IMR-90 (cell line): ENCODE data around the gene C5AR2. TPM values are rescaled to one million over a fixed set of nuclear protein-coding genes. Genes with fewer than 3 reads are reported as not detected.

Experiments
- ATAC-seq: fragments of 200-7000 bp; cut with Tn5 transposase; 2 replicates; pipeline ENCODE4 v1.9.1; 2020; ENCODE audit warnings: low read depth, mild to moderate bottlenecking, moderate library complexity
- BruUV-seq: library from RNA; stranded (reverse); fragments of 400-500 nt; replicated peaks from 2 replicates; lab custom pipeline; 2021; lab: Mats Ljungman, UMichigan
- CTCF ChIA-PET: fragments of 300-600 bp; formaldehyde crosslinking; extraction: SDS; loops from one replicate; lab custom pipeline; 2021; ENCODE audit warnings: antibody characterized with exemption; lab: Yijun Ruan, JAX
- POLR2A ChIA-PET: fragments of 300-600 bp; sonication (Branson Sonifier 250); formaldehyde crosslinking; loops from one replicate; lab custom pipeline; 2022; ENCODE audit warnings: antibody characterized with exemption; ENCODE audit not compliant: unreplicated experiment; lab: Charles Lee
- DNase-seq: peaks from one replicate; pipeline ENCODE4 v3.0.0; 2013
- H2AFZ ChIP-seq: replicated peaks from 2 replicates; pipeline ENCODE3; 2013; ENCODE audit warnings: low read length, mild to moderate bottlenecking; ENCODE audit not compliant: poor library complexity
- H2AK5ac ChIP-seq: 2 replicates; pipeline ENCODE4 v1.6.1; 2013; ENCODE audit warnings: low read depth, low read length, inconsistent platforms
- H2AK9ac ChIP-seq: replicated peaks from 2 replicates; pipeline ENCODE3; 2013; ENCODE audit warnings: mild to moderate bottlenecking, low read depth, low read length, moderate library complexity; ENCODE audit not compliant: poor library complexity
- H2BK120ac ChIP-seq: 2 replicates; pipeline ENCODE4 v1.6.1; 2013; ENCODE audit warnings: low read depth, low read length, inconsistent platforms
- H2BK15ac ChIP-seq: 3 replicates; pipeline ENCODE4 v1.6.1; 2013; ENCODE audit warnings: low read depth, low read length, inconsistent platforms
- H2BK20ac ChIP-seq: 2 replicates; pipeline ENCODE4 v1.6.1; 2013; ENCODE audit warnings: low read depth, mild to moderate bottlenecking, inconsistent platforms, low read length, moderate library complexity
- H2BK5ac ChIP-seq: 2 replicates; pipeline ENCODE4 v1.6.1; 2013; ENCODE audit warnings: mild to moderate bottlenecking, low read depth, low read length, inconsistent platforms; ENCODE audit not compliant: poor library complexity, severe bottlenecking
- H3K14ac ChIP-seq: replicated peaks from 2 replicates; pipeline ENCODE4 v1.6.1; 2013; ENCODE audit warnings: low read depth, low read length, inconsistent platforms
- H3K18ac ChIP-seq: 2 replicates; pipeline ENCODE4 v1.6.1; 2013; ENCODE audit warnings: low read depth, low read length, control low read depth
- H3K23ac ChIP-seq: 2 replicates; pipeline ENCODE4 v1.6.1; 2013; ENCODE audit warnings: low read depth, low read length, inconsistent platforms
- H3K27ac ChIP-seq: 2 replicates; pipeline ENCODE4 v1.5.1; 2013; ENCODE audit warnings: mild to moderate bottlenecking, control low read depth, low read length; ENCODE audit not compliant: insufficient read depth
- H3K27me3 ChIP-seq: 2 replicates; pipeline ENCODE4 v1.6.1; 2013; ENCODE audit warnings: low read length; ENCODE audit not compliant: control insufficient read depth, insufficient read depth
- H3K36me3 ChIP-seq: 2 replicates; pipeline ENCODE4 v1.6.1; 2013; ENCODE audit warnings: low read length, mixed read lengths; ENCODE audit not compliant: control insufficient read depth, insufficient read depth
- H3K4ac ChIP-seq: 2 replicates; pipeline ENCODE4 v1.6.1; 2013; ENCODE audit warnings: low read depth, low read length, inconsistent platforms
- H3K4me1 ChIP-seq: 2 replicates; pipeline ENCODE4 v1.6.1; 2013; ENCODE audit warnings: low read length, mixed read lengths; ENCODE audit not compliant: control insufficient read depth, insufficient read depth
- H3K4me2 ChIP-seq: 2 replicates; pipeline ENCODE4 v1.6.1; 2013; ENCODE audit warnings: low read depth, mild to moderate bottlenecking, control low read depth, low read length, moderate library complexity
- H3K4me3 ChIP-seq: 2 replicates; pipeline ENCODE4 v1.5.1; 2013; ENCODE audit warnings: low read depth, mild to moderate bottlenecking, control low read depth, low read length, moderate library complexity; ENCODE audit not compliant: insufficient read depth
- H3K56ac ChIP-seq: 2 replicates; pipeline ENCODE4 v1.6.1; 2013; ENCODE audit warnings: low read length, inconsistent platforms; ENCODE audit not compliant: insufficient read depth; ENCODE audit errors: extremely low read depth
- H3K79me1 ChIP-seq, 2 experiments: 2 replicates each; pipeline ENCODE4 v1.6.1; 2013; ENCODE audit warnings: low read length in 2 of 2, inconsistent platforms in 1 of 2, low read depth in 1 of 2
- H3K9ac ChIP-seq: 2 replicates; pipeline ENCODE4 v1.6.1; 2013; ENCODE audit warnings: low read depth, low read length, control low read depth
- H3K9me1 ChIP-seq: 2 replicates; pipeline ENCODE4 v1.6.1; 2013; ENCODE audit warnings: low read length, inconsistent platforms; ENCODE audit not compliant: insufficient read depth
- H3K9me3 ChIP-seq: 2 replicates; pipeline ENCODE4 v1.6.1; 2013; ENCODE audit warnings: low read length; ENCODE audit not compliant: control insufficient read depth, insufficient read depth
- H4K20me1 ChIP-seq: 2 replicates; pipeline ENCODE4 v1.6.1; 2013; ENCODE audit warnings: low read length, inconsistent platforms; ENCODE audit not compliant: insufficient read depth
- H4K5ac ChIP-seq: 2 replicates; pipeline ENCODE4 v1.6.1; 2013; ENCODE audit warnings: mild to moderate bottlenecking, low read depth, low read length, control low read depth
- H4K8ac ChIP-seq, 2 experiments: 2 replicates each; pipeline ENCODE4 v1.6.1; 2013; ENCODE audit warnings: low read depth in 2 of 2, low read length in 2 of 2, control low read depth in 1 of 2, inconsistent platforms in 1 of 2
- H4K91ac ChIP-seq: 2 replicates; pipeline ENCODE4 v1.6.1; 2013; ENCODE audit warnings: low read depth, low read length, inconsistent platforms; ENCODE audit not compliant: insufficient read depth
- CHD1 ChIP-seq: IDR thresholded peaks from 2 replicates; pipeline ENCODE4 v1.6.1; 2012; ENCODE audit warnings: low read depth, low read length, improper control_type of control experiment
- MAFK ChIP-seq: IDR thresholded peaks from 2 replicates; pipeline ENCODE4 v1.6.1; 2012; ENCODE audit warnings: low read depth, low read length, improper control_type of control experiment
- MAZ ChIP-seq: IDR thresholded peaks from 2 replicates; pipeline ENCODE4 v1.6.1; 2012; ENCODE audit warnings: low read depth, mild to moderate bottlenecking, low read length, improper control_type of control experiment, moderate library complexity, borderline replicate concordance
- POLR2A ChIP-seq: IDR thresholded peaks from 2 replicates; pipeline ENCODE4 v1.6.1; 2012; ENCODE audit warnings: mild to moderate bottlenecking, low read depth, low read length
- RAD21 ChIP-seq: IDR thresholded peaks from 2 replicates; pipeline ENCODE4 v1.6.1; 2012; ENCODE audit warnings: low read length, improper control_type of control experiment
- WGBS, 2 experiments: methylation state at CpG; one replicate each; pipeline versions ENCODE4 v1.1.5 to v1.1.7; 2013; ENCODE audit warnings: missing lambda C conversion rate in 2 of 2; ENCODE audit not compliant: insufficient read length in 1 of 2; ENCODE audit errors: extremely low coverage in 2 of 2; 5-methylcytosine and 5-hydroxymethylcytosine counted together
- dilution Hi-C: fragments of 300-500 bp; cut with HindIII; formaldehyde crosslinking; loops from one replicate; pipeline ENCODE4 v1.14.3; 2018; ENCODE audit warnings: low sequenced_read_pairs; ENCODE audit not compliant: unreplicated experiment
- in situ Hi-C: fragments of 300-500 bp; cut with MboI; formaldehyde crosslinking; loops from 3 replicates; pipeline ENCODE4 v1.14.3; 2019; ENCODE audit warnings: low sequenced_read_pairs, inconsistent platforms, mixed read lengths
- intact Hi-C: fragments of 100-400 bp; cut with micrococcal nuclease; formaldehyde crosslinking; loops from 2 replicates; pipeline ENCODE4 v1.10.0; 2022
- polyA plus RNA-seq, 3 experiments: library from polyadenylated mRNA; depleted of rRNA; stranded (reverse); fragments of >200 nt; gene quantifications; 2 replicates each; pipeline ENCODE4 v1.2.3, GENCODE V29; 2012; ENCODE audit warnings: low replicate concordance in 1 of 3
- total RNA-seq: library from RNA; depleted of rRNA; stranded (reverse); fragments of >200 nt; gene quantifications from 2 replicates; pipeline ENCODE4 v1.2.3, GENCODE V29; 2012
- TF ChIP-seq, protein P1 (sequence below): fragments of 150-350 bp; IDR thresholded peaks from 2 replicates; pipeline ENCODE4 v1.6.1; 2017; ENCODE audit warnings: mild to moderate bottlenecking, antibody characterized with exemption, low read length, low read depth

C5AR2 gene
- total and polyA plus RNA-seq, 2 of the 4 experiments (the other 2 are of a cell fraction): not detected

DNA sequence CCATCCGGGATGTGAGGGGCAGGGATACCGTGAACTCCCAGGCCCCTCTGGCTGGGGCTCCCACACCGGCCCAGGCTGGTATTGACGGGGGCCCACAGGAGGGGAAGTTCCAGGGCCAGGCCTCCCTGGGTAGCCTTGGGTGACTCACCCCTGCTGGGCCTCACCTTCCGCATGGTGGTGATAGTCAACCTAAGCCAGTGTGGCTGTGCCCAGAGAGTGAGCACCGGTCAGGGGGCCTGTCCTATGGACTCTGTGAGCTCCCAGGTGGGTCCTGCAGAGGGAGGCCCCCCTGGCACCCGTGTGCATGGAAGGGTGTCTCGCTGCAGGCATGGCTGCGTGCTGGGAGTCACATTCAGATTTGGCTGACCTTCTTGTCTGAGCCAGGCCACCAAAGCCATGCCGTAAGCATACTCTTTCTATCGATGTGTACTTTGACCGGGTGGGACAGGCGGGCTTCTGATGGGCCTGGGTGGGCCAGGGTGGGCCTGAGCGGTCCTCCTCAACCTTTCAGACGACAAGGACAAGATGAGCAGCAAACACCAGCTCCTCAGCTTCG is 44.7 kb downstream of the C5AR2 start:
- POLR2A ChIA-PET: no interaction called here
- no peak for ATAC-seq

More for the DNA sequence above, 44.7 kb downstream of the C5AR2 start:
- no peaks in the 10 kb centered on the region for H3K4me1 ChIP-seq
- DNase-seq: no peak
- H3K9me3 ChIP-seq: no peaks in the 10 kb centered on the region
- in situ Hi-C loops: no loop called here
- H3K23ac ChIP-seq: no peak overlapping the region
- H3K79me1 ChIP-seq: peaks cover 3 to 10% of the 10 kb centered on the region in 2 experiments; a peak in 2 of 4 replicates
- 90% methylated on average over 12 of the region's 16 CpGs; no CpG with 5 or more reads in 1 of the 2 experiments for WGBS, 2 experiments
- H3K4ac ChIP-seq: no peak overlapping the region
- no peaks in the 10 kb centered on the region for H3K27me3 ChIP-seq
- no peak overlapping the region for H3K9ac ChIP-seq
- no peak overlapping the region for H3K18ac ChIP-seq
- H3K14ac ChIP-seq: no peak overlapping the region
- no peak overlapping the region for H2BK20ac ChIP-seq
- no peak overlapping the region for H2AK5ac ChIP-seq
- H3K36me3 ChIP-seq: peaks cover 79% of the 10 kb centered on the region
- no peak overlapping the region for H3K4me2 ChIP-seq
- no peak overlapping the region for H2AK9ac ChIP-seq
- no peak overlapping the region for H4K8ac ChIP-seq
- TF ChIP-seq RAD21 (no peak), MAFK (no peak), CHD1 (no peak), MAZ (no peak), POLR2A (no peak)
- TF ChIP-seq, protein P1, sequence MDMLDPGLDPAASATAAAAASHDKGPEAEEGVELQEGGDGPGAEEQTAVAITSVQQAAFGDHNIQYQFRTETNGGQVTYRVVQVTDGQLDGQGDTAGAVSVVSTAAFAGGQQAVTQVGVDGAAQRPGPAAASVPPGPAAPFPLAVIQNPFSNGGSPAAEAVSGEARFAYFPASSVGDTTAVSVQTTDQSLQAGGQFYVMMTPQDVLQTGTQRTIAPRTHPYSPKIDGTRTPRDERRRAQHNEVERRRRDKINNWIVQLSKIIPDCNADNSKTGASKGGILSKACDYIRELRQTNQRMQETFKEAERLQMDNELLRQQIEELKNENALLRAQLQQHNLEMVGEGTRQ: no peak
- H3K4me3 ChIP-seq: no peak overlapping the region
- peaks cover 13% of the 10 kb centered on the region; the same call in 1 of the 2 replicates for H4K20me1 ChIP-seq
- no peak overlapping the region for H2BK120ac ChIP-seq
- dilution Hi-C loops: no loop called here
- no peak overlapping the region for H2BK5ac ChIP-seq
- no peak overlapping the region for H3K27ac ChIP-seq
- BruUV-seq: no TSS peak
- no peak overlapping the region for H4K5ac ChIP-seq
- no peak overlapping the region for H2AFZ ChIP-seq
- H3K9me1 ChIP-seq: 0 out of 2 replicates have a peak, but pooled peaks cover 5% of the 10 kb centered on the region
- CTCF ChIA-PET: no interaction called here
- H4K91ac ChIP-seq: no peak overlapping the region
- H2BK15ac ChIP-seq: no peak overlapping the region
- intact Hi-C loops: no loop called here
- no peak overlapping the region for H3K56ac ChIP-seq
